COLO668 (cell line): Measurements from ENCODE around the gene ADPRH.

Experiments
- DNase-seq: peaks from one replicate; lab custom pipeline; 2025; ENCODE audit not compliant: unreplicated experiment; lab: John Stamatoyannopoulos, UW

Gene ADPRH

DNA sequence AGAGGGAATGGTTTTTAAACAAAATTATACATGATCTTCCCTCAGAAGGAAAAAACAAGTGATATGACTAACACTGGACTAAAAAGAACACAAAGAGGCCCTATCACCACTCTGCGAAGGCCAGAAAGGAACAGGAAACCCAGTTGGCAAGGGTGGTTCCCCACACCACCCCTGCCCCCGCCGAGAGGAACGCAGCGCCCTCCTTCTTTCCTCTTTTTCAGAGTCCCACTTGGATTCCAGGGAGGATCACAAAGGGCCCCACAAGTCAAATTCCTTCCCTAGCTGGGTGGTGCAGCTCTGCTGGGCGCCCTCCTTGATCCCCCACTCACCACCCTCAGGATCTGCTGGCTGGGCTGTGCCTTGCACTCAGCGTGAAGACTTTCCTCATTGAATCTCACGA, 48.2 kb downstream of the ADPRH start:
- no peak for DNase-seq

- DNase-seq = no peak
Measured at GRCh38 chr3:119628390-119628789, 49.1 kb downstream of the ADPRH start.

- no peak for DNase-seq
Measured at GRCh38 chr3:119628816-119629445, 49.6 kb downstream of the ADPRH start.

DNA sequence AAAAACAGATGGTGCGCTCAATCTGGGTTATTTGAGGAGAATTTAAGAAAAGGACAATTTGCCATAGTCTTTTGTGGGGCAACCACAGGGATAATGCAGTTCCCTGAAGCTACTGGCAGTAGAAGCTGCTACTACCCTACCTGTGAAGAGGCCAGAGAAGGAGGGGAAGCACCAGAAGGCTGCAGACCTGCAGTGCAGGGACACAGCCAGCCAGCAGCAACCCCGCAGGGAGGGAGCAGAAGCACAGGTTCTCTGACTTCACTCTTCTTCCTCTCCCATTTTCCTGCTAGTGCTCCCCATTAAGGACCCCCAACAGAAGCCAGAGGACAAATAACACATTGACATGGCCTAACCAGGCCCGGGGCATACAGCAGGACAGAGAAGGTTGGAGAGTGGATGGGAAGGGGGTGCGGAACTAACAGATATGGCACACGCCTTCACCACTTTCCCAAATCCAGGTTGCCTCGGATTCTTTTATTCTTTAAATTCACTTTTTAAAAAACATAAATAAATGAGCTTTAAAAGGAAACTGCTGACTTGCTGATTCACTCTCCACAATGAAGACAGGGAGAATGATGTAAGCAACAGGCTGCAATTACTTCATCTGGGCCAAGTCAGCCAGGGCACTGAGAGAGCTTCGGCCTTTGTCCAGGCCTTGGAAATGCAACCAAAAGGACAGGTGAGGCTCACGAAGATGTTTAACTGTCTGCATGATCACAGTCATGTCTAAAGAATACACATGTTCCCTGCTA, 51.0 kb downstream of the ADPRH start:
- no peak for DNase-seq

GRCh38 chr3:119630880-119631329, 51.6 kb downstream of the ADPRH start:
- no peak for DNase-seq

GRCh38 chr3:119631516-119631915, 52.2 kb downstream of the ADPRH start:
- no peak for DNase-seq

- no peak for DNase-seq
Measured at GRCh38 chr3:119632216-119632615, 52.9 kb downstream of the ADPRH start.

DNA sequence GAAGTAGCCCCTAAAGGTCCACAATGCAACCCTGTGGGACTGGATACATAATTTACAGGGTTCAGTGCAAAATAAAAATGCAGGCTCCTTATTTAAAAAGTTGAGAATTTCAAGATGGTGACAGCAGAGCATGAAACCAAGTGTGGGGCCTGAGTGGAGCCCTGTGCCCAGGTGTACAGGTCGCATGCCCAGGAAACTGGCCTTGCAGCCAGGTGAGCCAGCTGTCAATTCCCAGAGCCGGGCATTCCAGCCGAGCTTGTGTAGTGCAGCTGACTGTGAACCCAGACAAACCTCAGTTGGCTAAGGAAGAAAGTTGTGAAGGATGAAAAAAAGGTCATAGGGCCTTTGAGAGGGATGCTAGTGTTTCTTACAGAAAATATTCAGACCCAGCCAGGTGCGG, 53.5 kb downstream of the ADPRH start:
- DNase-seq = no peak

GRCh38 chr3:119635719-119636118, 56.4 kb downstream of the ADPRH start:
- no peak for DNase-seq

DNA sequence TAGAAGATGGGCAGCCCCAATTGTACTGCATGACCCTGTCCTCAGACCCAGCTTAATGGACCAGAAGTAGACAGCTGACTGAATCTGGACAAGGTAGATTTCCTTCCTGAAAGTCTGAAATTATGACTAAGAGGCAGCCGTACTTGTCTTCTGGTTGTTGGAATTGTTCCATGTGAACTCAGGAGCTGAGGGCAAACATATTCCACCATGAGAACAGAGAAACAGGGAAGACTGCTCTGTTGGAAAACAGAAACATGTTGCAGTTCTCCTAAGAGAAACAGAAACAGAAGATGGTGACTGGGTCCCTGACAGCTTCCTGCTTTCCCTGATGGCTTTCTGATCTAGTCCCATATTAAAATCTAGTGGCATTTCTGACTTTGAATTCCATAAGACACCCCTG, 57.0 kb downstream of the ADPRH start:
- no peak for DNase-seq

DNA sequence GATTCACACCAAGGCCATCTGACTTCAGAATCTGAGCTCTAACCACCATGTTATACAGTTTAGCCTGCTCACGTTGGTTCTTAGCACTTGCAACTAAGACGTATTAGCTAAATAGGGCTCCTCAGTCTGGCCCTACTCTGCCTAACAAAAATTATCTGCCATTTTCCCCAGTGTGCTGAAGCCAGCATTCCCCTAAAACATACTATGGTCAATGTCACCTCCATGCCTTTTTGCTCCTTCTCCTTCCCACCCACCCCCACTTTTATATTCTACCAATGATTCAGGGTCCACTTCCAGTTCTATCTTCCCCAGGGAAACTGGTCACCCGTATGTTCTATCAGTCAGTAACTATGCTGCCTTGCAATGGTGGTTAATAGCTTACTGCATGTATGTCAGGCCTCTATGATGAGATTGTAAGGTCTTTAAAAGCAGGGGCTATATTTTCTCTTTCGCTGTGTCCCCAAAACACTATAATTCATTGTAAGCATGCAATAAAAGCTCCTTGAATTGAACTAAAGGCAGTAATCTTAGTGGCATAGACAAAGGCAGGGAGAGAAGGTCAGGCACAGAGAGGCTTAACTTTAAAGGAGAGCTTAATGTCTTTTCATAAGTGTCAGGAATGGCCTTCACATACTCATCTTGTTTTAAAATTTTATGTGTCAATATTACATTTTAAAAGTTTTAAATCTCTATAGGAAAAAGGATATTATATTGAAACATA, 57.8 kb downstream of the ADPRH start:
- no peak for DNase-seq

GRCh38 chr3:119637679-119638477, 58.6 kb downstream of the ADPRH start:
- DNase-seq = no peak
